GM23338 (cell line): Measurements from ENCODE around the gene FLT3.

ENCODE experiments used
- CREB1 ChIP-seq: fragments of 250-450 bp; sonication (Bioruptor Pico); IDR thresholded peaks from 2 replicates; pipeline ENCODE4 v1.5.0; 2020; ENCODE audit warnings: low read depth, mild to moderate bottlenecking, moderate library complexity
- CTCF ChIP-seq, 2 experiments: fragments of 200-600 bp in 1 of 2; sonication (generic) in 1 of 2; conservative IDR thresholded peaks; 2 replicates each; pipeline versions ENCODE4 v1.5.1 to v1.6.1; 2016 to 2017; ENCODE audit warnings: antibody characterized with exemption in 2 of 2, low read depth in 2 of 2, mild to moderate bottlenecking in 2 of 2, moderate library complexity in 1 of 2
- EZH2 ChIP-seq: fragments of 200-600 bp; sonication (generic); IDR thresholded peaks from one replicate; pipeline ENCODE4 v1.8.0; 2017; ENCODE audit warnings: antibody characterized with exemption, mild to moderate bottlenecking, low read depth; ENCODE audit not compliant: unreplicated experiment
- EZH2phosphoT487 ChIP-seq: fragments of 200-600 bp; sonication (generic); IDR thresholded peaks from one replicate; pipeline ENCODE4 v1.8.1; 2018; ENCODE audit warnings: antibody characterized with exemption; ENCODE audit not compliant: unreplicated experiment
- POLR2AphosphoS5 ChIP-seq: IDR thresholded peaks from 2 replicates; pipeline ENCODE4 v1.6.1; 2016; ENCODE audit warnings: antibody characterized with exemption, low read depth
- REST ChIP-seq: IDR thresholded peaks from one replicate; pipeline ENCODE4 v1.6.1; 2018; ENCODE audit warnings: antibody characterized with exemption; ENCODE audit not compliant: unreplicated experiment

- TF ChIP-seq CTCF (conservative IDR thresholded peaks at IDR 0.05; ENCODE audit: low read depth in 2 of 2), result no peak
- TF ChIP-seq POLR2AphosphoS5, result no peak
- no peak for TF ChIP-seq EZH2
- no peak for TF ChIP-seq EZH2phosphoT487
- no peak for TF ChIP-seq CREB1 (CRISPR knock-in tag)
- TF ChIP-seq REST, result no peak
Measured at GRCh38 chr13:28035146-28035782, 65.1 kb downstream of the FLT3 start.
